Measurements from ENCODE around the gene UBE2A.

Gene UBE2A

GRCh38 chrX:119570351-119570835 lies 4.0 kb upstream of the UBE2A start:
- H3K27me3 ChIP-seq (ENCODE audit: control insufficient read depth in 1 of 2, insufficient read depth in 1 of 2, low read length in 2 of 2): no peaks in the 10 kb centered on the region
- no peak overlapping the region for H3K23ac ChIP-seq (ENCODE audit: low read length in 2 of 2)
- H3K79me1 ChIP-seq (replicated peaks; ENCODE audit: low read length, poor library complexity, severe bottlenecking): no peaks in the 10 kb centered on the region
- H2AFZ ChIP-seq (ENCODE audit: low read depth, low read length): no peak overlapping the region
- H3K4me3 ChIP-seq (ENCODE audit: insufficient read depth in 1 of 2, low read depth in 1 of 2, low read length in 2 of 2): no peak overlapping the region
- no peak overlapping the region for H3K4ac ChIP-seq (ENCODE audit: low read depth in 1 of 2, low read length in 2 of 2)
- no peaks in the 10 kb centered on the region for H3K36me3 ChIP-seq (ENCODE audit: control insufficient read depth in 1 of 2, insufficient read depth in 2 of 2, low read depth in 1 of 2, low read length in 2 of 2)
- no peaks in the 10 kb centered on the region for H3K4me1 ChIP-seq (ENCODE audit: control insufficient read depth, insufficient read depth, low read depth, low read length)
- WGBS: 91% methylated on average over 3 of the region's 6 CpGs
- H3K18ac ChIP-seq (ENCODE audit: low read depth in 1 of 2, low read length in 2 of 2): no peak overlapping the region
- no peak for DNase-seq
- H2BK12ac ChIP-seq (ENCODE audit: low read length in 2 of 2): no peak overlapping the region
- H3K9me3 ChIP-seq (ENCODE audit: control insufficient read depth, low read length): no peaks in the 10 kb centered on the region
- H2AK5ac ChIP-seq (ENCODE audit: low read length, severe bottlenecking): no peak overlapping the region
- H3K4me2 ChIP-seq (ENCODE audit: low read length, poor library complexity, severe bottlenecking): no peak overlapping the region
- H3K27ac ChIP-seq (ENCODE audit: low read length, poor library complexity, severe bottlenecking): no peak overlapping the region
- no peak overlapping the region for H4K8ac ChIP-seq (ENCODE audit: low read length)
- no peak overlapping the region for H2BK15ac ChIP-seq (ENCODE audit: low read depth, poor library complexity, severe bottlenecking)
- H4K91ac ChIP-seq (ENCODE audit: low read length): no peak overlapping the region
- no peak overlapping the region for H3K9ac ChIP-seq (ENCODE audit: low read length)
- no peak overlapping the region for H2BK5ac ChIP-seq (ENCODE audit: low read depth, low read length, poor library complexity, severe bottlenecking)
- H2BK120ac ChIP-seq (ENCODE audit: low read depth, low read length): no peak overlapping the region
- H3K14ac ChIP-seq (ENCODE audit: low read length in 2 of 2): no peak overlapping the region

DNA sequence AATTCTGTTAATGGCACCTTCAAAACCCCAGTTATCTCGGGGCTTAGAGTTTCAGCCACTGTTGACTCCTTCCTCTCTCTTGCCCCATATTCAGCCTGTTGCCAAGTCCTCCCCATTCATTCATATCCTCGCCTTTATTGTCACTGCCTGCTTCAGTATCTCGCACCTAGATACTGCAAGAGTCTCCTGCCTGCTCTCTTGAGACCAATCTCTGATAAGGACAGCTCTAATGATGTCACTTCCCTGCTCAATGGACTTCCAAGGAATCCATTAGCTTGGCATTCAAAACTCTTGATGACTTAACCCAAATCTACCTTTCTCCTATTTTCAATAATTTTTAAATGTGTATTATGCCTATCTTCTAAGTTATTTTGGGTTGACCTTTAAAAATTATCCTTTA lies 1.1 kb upstream of the UBE2A start:
- no peak overlapping the region for H4K8ac ChIP-seq (ENCODE audit: low read length)
- H3K14ac ChIP-seq (ENCODE audit: low read length in 2 of 2): no peak overlapping the region
- H4K91ac ChIP-seq (ENCODE audit: low read length): no peak overlapping the region
- no peak overlapping the region for H3K4ac ChIP-seq (ENCODE audit: low read depth in 1 of 2, low read length in 2 of 2)
- H3K9me3 ChIP-seq (ENCODE audit: control insufficient read depth, low read length): no peaks in the 10 kb centered on the region
- peaks cover 1% of the 10 kb centered on the region for H3K4me1 ChIP-seq (ENCODE audit: control insufficient read depth, insufficient read depth, low read depth, low read length)
- H3K27me3 ChIP-seq (ENCODE audit: control insufficient read depth in 1 of 2, insufficient read depth in 1 of 2, low read length in 2 of 2): peaks cover 0 to 4% of the 10 kb centered on the region in 2 experiments
- no peak overlapping the region for H3K23ac ChIP-seq (ENCODE audit: low read length in 2 of 2)
- DNase-seq: no peak
- peak overlapping the region; percentile 91 for H3K9ac ChIP-seq (ENCODE audit: low read length)
- H3K36me3 ChIP-seq (ENCODE audit: control insufficient read depth in 1 of 2, insufficient read depth in 2 of 2, low read depth in 1 of 2, low read length in 2 of 2): peaks cover 0 to 11% of the 10 kb centered on the region in 2 experiments
- no peak overlapping the region for H3K18ac ChIP-seq (ENCODE audit: low read depth in 1 of 2, low read length in 2 of 2)
- H3K4me2 ChIP-seq (ENCODE audit: low read length, poor library complexity, severe bottlenecking): peak overlapping the region; percentile 1
- no peaks in the 10 kb centered on the region for H3K79me1 ChIP-seq (replicated peaks; ENCODE audit: low read length, poor library complexity, severe bottlenecking)
- H2AFZ ChIP-seq (ENCODE audit: low read depth, low read length): no peak overlapping the region
- no peak overlapping the region for H2AK5ac ChIP-seq (ENCODE audit: low read length, severe bottlenecking)
- peak overlapping the region in 1 of 2 experiments; percentile 80 for H3K4me3 ChIP-seq (ENCODE audit: insufficient read depth in 1 of 2, low read depth in 1 of 2, low read length in 2 of 2)
- WGBS: 91% methylated on average over 3 of the region's 3 CpGs
- no peak overlapping the region for H2BK12ac ChIP-seq (ENCODE audit: low read length in 2 of 2)
- no peak overlapping the region for H2BK120ac ChIP-seq (ENCODE audit: low read depth, low read length)
- no peak overlapping the region for H3K27ac ChIP-seq (ENCODE audit: low read length, poor library complexity, severe bottlenecking)
- no peak overlapping the region for H2BK5ac ChIP-seq (ENCODE audit: low read depth, low read length, poor library complexity, severe bottlenecking)
- H2BK15ac ChIP-seq (ENCODE audit: low read depth, poor library complexity, severe bottlenecking): no peak overlapping the region

- Histone ChIP-seq H3K4me1 (ENCODE audit: control insufficient read depth, insufficient read depth, low read depth, low read length) (peaks cover 1% of the 10 kb centered on the region), H3K27ac (ENCODE audit: low read length, poor library complexity, severe bottlenecking) (peak overlapping the region; percentile 85), H3K14ac (ENCODE audit: low read length in 2 of 2) (no peak overlapping the region), H3K4me3 (ENCODE audit: insufficient read depth in 1 of 2, low read depth in 1 of 2, low read length in 2 of 2) (peak overlapping the region; percentile 80), H3K4me2 (ENCODE audit: low read length, poor library complexity, severe bottlenecking) (peak overlapping the region; percentile 58), H3K18ac (ENCODE audit: low read depth in 1 of 2, low read length in 2 of 2) (no peak overlapping the region), H2BK5ac (ENCODE audit: low read depth, low read length, poor library complexity, severe bottlenecking) (no peak overlapping the region), H2BK15ac (ENCODE audit: low read depth, poor library complexity, severe bottlenecking) (no peak overlapping the region), H4K8ac (ENCODE audit: low read length) (no peak overlapping the region), H3K23ac (ENCODE audit: low read length in 2 of 2) (no peak overlapping the region), H3K9ac (ENCODE audit: low read length) (peak overlapping the region; percentile 91), H3K79me1 (replicated peaks; ENCODE audit: low read length, poor library complexity, severe bottlenecking) (no peaks in the 10 kb centered on the region), H2BK12ac (ENCODE audit: low read length in 2 of 2) (no peak overlapping the region), H3K4ac (ENCODE audit: low read depth in 1 of 2, low read length in 2 of 2) (no peak overlapping the region), H3K36me3 (ENCODE audit: control insufficient read depth in 1 of 2, insufficient read depth in 2 of 2, low read depth in 1 of 2, low read length in 2 of 2) (peaks cover 0 to 14% of the 10 kb centered on the region in 2 experiments), H2BK120ac (ENCODE audit: low read depth, low read length) (no peak overlapping the region), H3K27me3 (ENCODE audit: control insufficient read depth in 1 of 2, insufficient read depth in 1 of 2, low read length in 2 of 2) (peaks cover 0 to 4% of the 10 kb centered on the region in 2 experiments), H2AK5ac (ENCODE audit: low read length, severe bottlenecking) (no peak overlapping the region), H3K9me3 (ENCODE audit: control insufficient read depth, low read length) (no peaks in the 10 kb centered on the region), H4K91ac (ENCODE audit: low read length) (no peak overlapping the region), H2AFZ (ENCODE audit: low read depth, low read length) (no peak overlapping the region)
- under 1% methylated on average over 21 of the region's 30 CpGs for WGBS
- DNase-seq: peak; percentile 48
Observed at GRCh38 chrX:119573840-119574393, 446 bp upstream of the UBE2A start.

DNA sequence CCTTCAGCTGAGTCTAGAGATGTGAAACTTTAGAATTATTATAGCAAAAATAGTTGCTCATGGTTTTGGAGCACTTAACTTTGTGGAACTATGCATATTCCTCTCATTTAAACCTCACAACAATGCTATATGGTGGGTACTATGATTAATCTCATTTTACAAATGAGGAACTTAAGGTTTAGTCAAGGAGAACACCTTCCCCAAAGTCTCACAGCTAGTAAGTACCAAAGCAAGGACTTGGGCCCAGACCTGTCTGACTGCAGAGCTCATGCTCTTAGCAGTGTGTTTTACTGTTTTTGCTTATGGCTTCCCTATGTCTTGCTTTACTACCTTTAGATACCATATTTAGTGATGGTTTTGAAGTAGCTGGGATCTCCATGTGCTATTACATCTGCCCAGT lies 5.1 kb downstream of the UBE2A start:
- no peak overlapping the region for H2AFZ ChIP-seq (ENCODE audit: low read depth, low read length)
- no peak overlapping the region for H3K18ac ChIP-seq (ENCODE audit: low read depth in 1 of 2, low read length in 2 of 2)
- H3K14ac ChIP-seq (ENCODE audit: low read length in 2 of 2): no peak overlapping the region
- H3K23ac ChIP-seq (ENCODE audit: low read length in 2 of 2): no peak overlapping the region
- H3K4me2 ChIP-seq (ENCODE audit: low read length, poor library complexity, severe bottlenecking): no peak overlapping the region
- no peaks in the 10 kb centered on the region for H3K9me3 ChIP-seq (ENCODE audit: control insufficient read depth, low read length)
- peaks cover 1% of the 10 kb centered on the region for H3K4me1 ChIP-seq (ENCODE audit: control insufficient read depth, insufficient read depth, low read depth, low read length)
- no peak overlapping the region for H2BK120ac ChIP-seq (ENCODE audit: low read depth, low read length)
- H3K27ac ChIP-seq (ENCODE audit: low read length, poor library complexity, severe bottlenecking): no peak overlapping the region
- H2BK5ac ChIP-seq (ENCODE audit: low read depth, low read length, poor library complexity, severe bottlenecking): no peak overlapping the region
- no peak overlapping the region for H3K4ac ChIP-seq (ENCODE audit: low read depth in 1 of 2, low read length in 2 of 2)
- no peak overlapping the region for H2AK5ac ChIP-seq (ENCODE audit: low read length, severe bottlenecking)
- H3K36me3 ChIP-seq (ENCODE audit: control insufficient read depth in 1 of 2, insufficient read depth in 2 of 2, low read depth in 1 of 2, low read length in 2 of 2): peaks cover 0 to 20% of the 10 kb centered on the region in 2 experiments
- no peak overlapping the region for H2BK15ac ChIP-seq (ENCODE audit: low read depth, poor library complexity, severe bottlenecking)
- H3K4me3 ChIP-seq (ENCODE audit: insufficient read depth in 1 of 2, low read depth in 1 of 2, low read length in 2 of 2): no peak overlapping the region
- H3K9ac ChIP-seq (ENCODE audit: low read length): no peak overlapping the region
- H4K91ac ChIP-seq (ENCODE audit: low read length): no peak overlapping the region
- H3K27me3 ChIP-seq (ENCODE audit: control insufficient read depth in 1 of 2, insufficient read depth in 1 of 2, low read length in 2 of 2): peaks cover 0 to 4% of the 10 kb centered on the region in 2 experiments
- H3K79me1 ChIP-seq (replicated peaks; ENCODE audit: low read length, poor library complexity, severe bottlenecking): no peaks in the 10 kb centered on the region
- no peak overlapping the region for H2BK12ac ChIP-seq (ENCODE audit: low read length in 2 of 2)
- no peak overlapping the region for H4K8ac ChIP-seq (ENCODE audit: low read length)
- DNase-seq: no peak
